Measurements from ENCODE around the gene ARPP21.
"Not testable (repeated sequence)": the region's sequence is repeated elsewhere in the genome, so short reads cannot be mapped to it uniquely, and the experiment has no call there.

The ARPP21 gene

GRCh38 chr3:35800960-35801459, 161.7 kb downstream of the ARPP21 start:
- no peak for DNase-seq (ENCODE audit: low read depth)

GRCh38 chr3:35814531-35814930, 175.2 kb downstream of the ARPP21 start:
- DNase-seq (ENCODE audit: low read depth), result no peak
- no peak overlapping the region for H3K4me3 ChIP-seq (ENCODE audit: low read depth, low read length)

More at GRCh38 chr3:35800960-35801459, 161.7 kb downstream of the ARPP21 start:
- no peak overlapping the region for H3K4me3 ChIP-seq (ENCODE audit: low read depth, low read length)

- not testable (repeated sequence) for H3K4me3 ChIP-seq (ENCODE audit: low read depth, low read length); DNase-seq (ENCODE audit: low read depth)
These were observed 176.5 kb downstream of the ARPP21 start for GRCh38 chr3:35815796-35816195.

- no peak for DNase-seq (ENCODE audit: low read depth)
- H3K4me3 ChIP-seq (ENCODE audit: low read depth, low read length), result no peak overlapping the region
These were observed 177.9 kb downstream of the ARPP21 start for GRCh38 chr3:35817216-35817615.

- peak; percentile 22 for DNase-seq (ENCODE audit: low read depth)
These were observed 192.8 kb downstream of the ARPP21 start for GRCh38 chr3:35832140-35832571.

More at GRCh38 chr3:35832140-35832571, 192.8 kb downstream of the ARPP21 start:
- no peak overlapping the region for H3K4me3 ChIP-seq (ENCODE audit: low read depth, low read length)
